Bladder microvascular endothelial cell (primary cell): ENCODE data around the gene SHANK1. TPM values are rescaled to one million over a fixed set of nuclear protein-coding genes. Genes with fewer than 3 reads are reported as not detected.

Experiments
- total RNA-seq: library from RNA; depleted of rRNA; stranded (reverse); fragments of >200 nt; gene quantifications from 2 replicates; pipeline ENCODE4 v1.2.3, GENCODE V29; 2014

The SHANK1 gene
- under 0.01 and 0.19 TPM in 2 replicates for total RNA-seq

DNA sequence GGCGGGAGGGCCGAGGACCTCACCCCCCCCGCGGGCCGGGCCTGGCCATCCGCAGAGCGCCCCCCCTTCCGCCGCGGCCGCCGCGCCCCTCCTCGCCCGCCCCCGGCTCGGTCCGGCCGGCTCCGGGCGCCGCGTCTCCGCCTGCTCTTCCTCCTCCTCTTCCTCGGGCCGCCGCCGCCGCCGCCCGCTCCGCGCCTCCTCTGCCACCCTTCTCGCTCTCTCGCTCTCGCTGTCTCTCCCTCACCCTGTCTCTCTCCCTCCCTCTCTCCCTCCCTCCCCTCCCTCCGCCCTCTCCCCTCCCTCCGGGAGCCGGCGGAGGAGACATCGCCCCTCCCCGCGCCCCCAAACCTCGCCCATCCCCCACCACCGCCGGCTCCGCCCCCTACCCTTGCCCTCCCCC is at the start of gene SHANK1:
TSS of gene SHANK1 (minus strand) at position 237 of the 400 bp plus-strand sequence. CDS start 2,883 bp downstream, outside the sequence.

DNA sequence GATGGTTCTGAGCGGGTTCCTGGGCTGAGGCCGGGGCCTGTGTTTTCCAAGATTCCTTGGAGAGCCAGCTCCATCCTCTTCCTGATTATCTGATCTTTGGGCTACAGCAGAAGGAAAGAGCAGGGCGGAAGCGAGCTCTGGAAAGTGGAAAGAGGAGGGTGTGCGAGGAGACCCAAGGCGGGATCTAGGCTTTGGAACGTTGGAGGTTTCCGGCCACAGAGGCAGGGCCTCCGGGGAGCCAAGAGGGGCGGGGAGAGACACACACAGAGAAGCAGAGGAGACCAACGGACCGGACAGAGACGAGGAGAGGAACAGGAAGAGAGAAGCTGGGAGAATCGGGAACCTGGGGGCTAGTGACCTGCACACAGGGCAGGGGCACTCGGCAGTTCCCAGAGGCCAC is 3.5 kb upstream of the SHANK1 start, which contains the start of gene CLEC11A:
TSS of gene CLEC11A (plus strand) at position 296 of the 400 bp plus-strand sequence. CDS start 162 bp downstream, outside the sequence.

DNA sequence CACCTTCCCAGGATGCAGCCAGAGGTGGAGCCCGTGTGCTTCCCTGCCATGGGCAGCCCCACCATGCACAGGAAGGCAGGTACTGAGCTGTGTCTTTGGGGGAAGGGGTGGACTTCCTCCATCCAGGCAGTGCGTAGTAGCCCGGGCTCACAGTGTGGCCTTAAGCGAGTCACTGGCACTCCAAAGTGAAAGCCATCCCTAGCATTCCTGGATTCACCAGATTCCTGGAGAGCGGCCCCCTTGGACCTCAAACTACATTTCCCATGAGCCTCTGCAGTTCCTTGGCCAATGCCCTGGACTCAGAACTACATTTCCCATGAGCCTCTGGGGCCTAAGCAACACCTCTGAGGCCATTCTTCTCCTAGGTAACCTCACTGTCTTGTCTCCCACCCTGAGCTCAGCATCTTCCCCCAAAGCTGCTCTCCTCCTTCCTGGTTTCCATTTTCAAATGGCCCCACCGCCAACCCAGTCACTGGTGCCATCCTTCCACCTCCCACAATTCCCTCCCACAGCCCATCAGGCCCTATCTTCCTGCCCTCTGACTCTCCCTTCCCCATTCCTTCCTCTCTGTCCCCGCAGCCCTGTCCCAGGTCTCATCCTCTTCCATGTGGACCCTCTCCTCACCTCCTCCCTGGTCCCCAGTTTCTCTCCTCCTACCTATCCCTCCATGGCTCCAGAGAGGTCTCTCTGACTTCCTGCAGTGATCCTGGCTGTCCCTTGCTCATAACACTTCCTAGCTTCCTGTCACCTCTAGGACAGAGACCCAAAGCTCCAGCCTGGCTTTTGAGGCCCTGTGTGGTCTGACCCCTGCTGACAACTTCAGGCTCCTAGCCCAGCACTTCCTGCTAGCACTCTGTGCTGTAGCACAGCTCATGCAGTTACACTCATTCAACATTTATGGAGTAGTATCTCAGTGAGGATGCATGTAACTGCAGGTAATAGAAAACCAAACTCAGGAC is 69.9 kb downstream of the SHANK1 start, which contains the start of gene C19orf81:
TSS of gene C19orf81 (plus strand) at position 13 of the 959 bp plus-strand sequence. CDS start at position 13, 0 bp downstream.

DNA sequence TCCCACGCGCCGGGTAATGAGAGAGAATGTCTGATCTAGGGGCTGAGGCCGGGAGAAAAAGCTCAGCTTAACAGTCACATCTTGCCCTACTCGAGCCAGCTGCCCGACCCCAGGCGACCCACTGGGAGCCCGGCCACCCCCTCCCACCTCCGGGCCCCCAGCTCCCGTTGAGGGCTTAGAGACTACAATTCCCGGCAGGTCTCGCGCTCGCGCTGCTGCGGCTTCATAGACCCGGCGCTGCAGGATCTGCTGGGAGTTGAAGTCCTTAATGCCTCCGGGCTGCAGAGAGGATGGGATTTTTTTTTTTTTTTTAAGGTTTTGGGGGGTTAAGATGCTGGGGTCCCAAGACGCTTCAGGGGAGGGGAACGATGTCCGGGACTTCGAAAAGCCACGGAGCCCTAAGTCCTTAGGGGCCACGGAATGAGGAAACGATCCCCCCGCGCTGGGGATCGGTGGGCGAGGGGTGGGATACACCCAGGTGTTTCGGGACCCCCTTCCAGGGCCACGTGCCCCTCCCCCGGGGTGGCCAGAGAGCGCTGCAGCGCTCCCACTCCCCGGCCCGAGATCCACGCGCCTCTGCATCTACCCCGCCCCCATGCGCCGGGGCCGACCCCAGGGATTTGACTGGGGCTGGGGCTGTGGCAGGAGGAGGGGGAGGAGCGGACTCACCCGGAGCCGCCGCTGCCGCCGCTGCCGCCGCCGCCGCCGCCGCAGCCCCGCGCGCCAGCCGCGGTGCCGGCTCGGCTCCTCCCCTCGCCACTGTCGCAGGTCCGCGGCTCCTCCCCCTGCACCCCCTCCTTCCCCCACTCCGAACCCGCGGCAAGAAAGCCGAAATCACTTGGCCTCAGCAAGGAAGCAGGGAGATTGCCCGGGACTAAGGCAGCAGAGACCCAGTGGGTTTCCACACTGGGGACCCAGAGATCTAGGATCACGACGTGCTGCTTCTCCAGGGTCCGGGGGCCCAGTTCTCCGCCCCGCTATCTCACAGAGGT is 80.2 kb downstream of the SHANK1 start, which contains the start of gene SYT3:
TSS of gene SYT3 (minus strand) at position 761 of the 992 bp plus-strand sequence. CDS start 2,470 bp downstream, outside the sequence.

Other genes starting within 250 kb of the SHANK1 start
- gene EMC10, start 243.3 kb downstream of the SHANK1 start, total RNA-seq: 31.6 and 54.2 TPM in 2 replicates
- not detected in 2 replicates for gene GARIN5A, start 243.0 kb downstream of the SHANK1 start, total RNA-seq
- gene JOSD2, start 208.6 kb downstream of the SHANK1 start, total RNA-seq: 14.7 and 16.7 TPM in 2 replicates
- 0.19 TPM in 1 of 2 replicates, not detected in the other for gene ASPDH, start 205.9 kb downstream of the SHANK1 start, total RNA-seq
- gene LRRC4B, start 151.4 kb downstream of the SHANK1 start, total RNA-seq: under 0.01 TPM in 1 of 2 replicates, not detected in the other
- 0.19 TPM in 1 of 2 replicates, not detected in the other for gene SYT3, start 79.9 kb downstream of the SHANK1 start, total RNA-seq
- gene C19orf81, start 70.4 kb downstream of the SHANK1 start, total RNA-seq: 0.57 and 1.1 TPM in 2 replicates
- 1.0 and 2.3 TPM in 2 replicates for gene CLEC11A, start 3.6 kb upstream of the SHANK1 start, total RNA-seq
- not detected in 2 replicates for gene GPR32, start 50.7 kb upstream of the SHANK1 start, total RNA-seq
- gene ACP4, start 70.6 kb upstream of the SHANK1 start, total RNA-seq: not detected in 2 replicates
- gene KLK1, start 104.0 kb upstream of the SHANK1 start, total RNA-seq: not detected in 2 replicates
- gene KLK15, start 113.8 kb upstream of the SHANK1 start, total RNA-seq: not detected in 2 replicates
- 0.16 TPM in 1 of 2 replicates, not detected in the other for gene KLK3, start 135.1 kb upstream of the SHANK1 start, total RNA-seq
- gene KLK2, start 153.6 kb upstream of the SHANK1 start, total RNA-seq: not detected in 2 replicates
- gene KLK4, start 191.6 kb upstream of the SHANK1 start, total RNA-seq: not detected in 2 replicates
- not detected in 2 replicates for gene KLK5, start 233.2 kb upstream of the SHANK1 start, total RNA-seq
- gene KLK6, start 249.8 kb upstream of the SHANK1 start, total RNA-seq: not detected in 2 replicates